ENCODE results near the gene PRR7. TPM values are rescaled to one million over a fixed set of nuclear protein-coding genes. Genes with fewer than 3 reads are reported as not detected.

PRR7 gene
- polyA plus RNA-seq, 3 donors = 1.8 to 17.4 (median 2.1) TPM

- peaks cover 33% of the 10 kb centered on the region for H4K20me1 ChIP-seq (ENCODE audit: insufficient read depth, low read length)
- Mint-ChIP-seq H3K36me3 (peaks cover 14 to 19% of the 10 kb centered on the region in 2 donors), H3K4me3 (peak within 1 kb of the TSS; percentile 78 to 88), H3K27ac (peak within 1 kb of the TSS; percentile 90 to 99 (median 98)), H3K9me3 (peaks cover 0 to 3% (median 0%) of the 10 kb centered on the region in 7 donors), H3K27me3 (ENCODE audit: low read depth in 3 of 3) (peaks cover 19 to 30% (median 21%) of the 10 kb centered on the region in 3 donors), H3K4me1 (peaks cover 72% of the 10 kb centered on the region)
- peak within 1 kb of the TSS; percentile 70 to 84 (median 81) for H3K4me3 ChIP-seq (replicated peaks in 1 of 3; ENCODE audit: low read depth in 2 of 3, low read length in 3 of 3)
- H3K9me3 ChIP-seq (replicated peaks in 1 of 2; ENCODE audit: control insufficient read depth in 1 of 2, insufficient read depth in 1 of 2, low read length in 2 of 2) = no peaks in the 10 kb centered on the region
- peak within 1 kb of the TSS; percentile 37 to 98 for H3K27ac ChIP-seq (ENCODE audit: low read depth in 1 of 2, low read length in 2 of 2)
- H3K27me3 ChIP-seq (ENCODE audit: control insufficient read depth in 2 of 2, insufficient read depth in 2 of 2, low read length in 2 of 2) = peaks cover 0 to 17% of the 10 kb centered on the region in 2 donors
- TF ChIP-seq CTCF (IDR thresholded peaks at IDR 0.05) = no peak
- peak; percentile 97 to 98 (median 97) for DNase-seq
- peaks cover 4 to 5% of the 10 kb centered on the region in 2 donors for H3K36me3 ChIP-seq (replicated peaks in 1 of 2; ENCODE audit: control insufficient read depth in 1 of 2, insufficient read depth in 2 of 2, low read length in 2 of 2)
- peaks cover 75 to 78% of the 10 kb centered on the region in 2 donors for H3K4me1 ChIP-seq (ENCODE audit: control insufficient read depth in 1 of 2, insufficient read depth in 2 of 2, low read length in 2 of 2)
- WGBS (ENCODE audit: insufficient coverage) = under 1% methylated on average over 70 of the region's 73 CpGs
- intact Hi-C loops (cut with micrococcal nuclease) = loop anchor here (5.0 to 10.0 kb wide), 4 partner anchors 40 to 185 kb away; partner anchors contain the start of genes MXD3 (in 1 of the 2) and PFN3 (in 1 of the 2)
- peak within 1 kb of the TSS; percentile 84 for H3K9ac ChIP-seq (ENCODE audit: insufficient read depth, low read length, poor library complexity, severe bottlenecking)
- no peak within 1 kb of the TSS for H2AFZ ChIP-seq (ENCODE audit: insufficient read depth, low read depth, low read length, poor library complexity, severe bottlenecking)
- peaks cover 34% of the 10 kb centered on the region for H3K79me2 ChIP-seq (ENCODE audit: insufficient read depth, low read length)
- peak within 1 kb of the TSS; percentile 94 for H3K4me2 ChIP-seq (replicated peaks; ENCODE audit: extremely low read depth, low read length, poor library complexity, severe bottlenecking)
These were observed 50.8 kb downstream of the PRR7 start, which contains the start of gene PDLIM7 for GRCh38 chr5:177497292-177498012. Gene PDLIM7 (minus strand): TSS chr5:177497604. CDS start chr5:177496512, 1,092 bp downstream.

GRCh38 chr5:177498013-177498787 is 51.6 kb downstream of the PRR7 start:
- Histone ChIP-seq H4K20me1 (ENCODE audit: insufficient read depth, low read length) (peaks cover 40% of the 10 kb centered on the region), H3K9me3 (replicated peaks in 1 of 2; ENCODE audit: control insufficient read depth in 1 of 2, insufficient read depth in 1 of 2, low read length in 2 of 2) (no peaks in the 10 kb centered on the region), H2AFZ (ENCODE audit: insufficient read depth, low read depth, low read length, poor library complexity, severe bottlenecking) (no peak overlapping the region), H3K9ac (ENCODE audit: insufficient read depth, low read length, poor library complexity, severe bottlenecking) (peak overlapping the region; percentile 84), H3K27me3 (ENCODE audit: control insufficient read depth in 2 of 2, insufficient read depth in 2 of 2, low read length in 2 of 2) (peaks cover 0 to 17% of the 10 kb centered on the region in 2 donors), H3K4me2 (replicated peaks; ENCODE audit: extremely low read depth, low read length, poor library complexity, severe bottlenecking) (peak overlapping the region; percentile 94), H3K4me3 (replicated peaks in 1 of 3; ENCODE audit: low read depth in 2 of 3, low read length in 3 of 3) (peak overlapping the region; percentile 5 to 84 (median 13)), H3K36me3 (replicated peaks in 1 of 2; ENCODE audit: control insufficient read depth in 1 of 2, insufficient read depth in 2 of 2, low read length in 2 of 2) (peaks cover 8% of the 10 kb centered on the region in 2 donors), H3K79me2 (ENCODE audit: insufficient read depth, low read length) (peaks cover 28% of the 10 kb centered on the region), H3K4me1 (ENCODE audit: control insufficient read depth in 1 of 2, insufficient read depth in 2 of 2, low read length in 2 of 2) (peaks cover 75 to 78% of the 10 kb centered on the region in 2 donors), H3K27ac (ENCODE audit: low read depth in 1 of 2, low read length in 2 of 2) (peak overlapping the region; percentile 37 to 87)
- Mint-ChIP-seq H3K27ac (peak overlapping the region; percentile 82 to 95 (median 90)), H3K9me3 (peaks cover 0 to 3% (median 0%) of the 10 kb centered on the region in 7 donors), H3K4me3 (peak overlapping the region; percentile 78 to 88), H3K36me3 (peaks cover 14 to 19% of the 10 kb centered on the region in 2 donors), H3K4me1 (peaks cover 72% of the 10 kb centered on the region), H3K27me3 (ENCODE audit: low read depth in 3 of 3) (peaks cover 19 to 30% (median 21%) of the 10 kb centered on the region in 3 donors)
- DNase-seq = no peak
- intact Hi-C loops (cut with micrococcal nuclease) = loop anchor here (5.0 to 10.0 kb wide), 4 partner anchors 41 to 186 kb away; partner anchors contain the start of genes MXD3 (in 1 of the 2) and PFN3 (in 1 of the 2)
- TF ChIP-seq CTCF (IDR thresholded peaks at IDR 0.05) = no peak
- 21% methylated on average over 36 of the region's 48 CpGs for WGBS (ENCODE audit: insufficient coverage)
